K562 (cell line): ENCODE measurements around the gene SPNS1.

Experiments
- CBX3 ChIP-seq, 2 experiments: IDR thresholded peaks; 1 replicate in 1 of 2; 2 replicates in 1 of 2; pipeline ENCODE4 v1.6.1; 2012; ENCODE audit warnings: inconsistent platforms in 2 of 2, low read length in 2 of 2, borderline replicate concordance in 1 of 2, control low read depth in 1 of 2
- ELF1 ChIP-seq: fragments of 200-800 bp; sonication (Bioruptor generic); IDR thresholded peaks from 2 replicates; pipeline ENCODE4 v1.6.1; 2016; ENCODE audit warnings: missing genetic modification characterization, missing compliant biosample characterization
- MAX ChIP-seq: sonication (generic); formaldehyde crosslinking; IDR thresholded peaks from 2 replicates; pipeline ENCODE4 v1.9.0; 2022; ENCODE audit warnings: mild to moderate bottlenecking, missing genetic modification reagents
- MEIS2 ChIP-seq: fragments of 450-650 bp; IDR thresholded peaks from 2 replicates; pipeline ENCODE4 v1.6.1; 2014; ENCODE audit warnings: mild to moderate bottlenecking; ENCODE audit not compliant: partially characterized antibody
- PML ChIP-seq: IDR thresholded peaks from 2 replicates; pipeline ENCODE4 v1.6.1; 2012; ENCODE audit warnings: low read length, inconsistent platforms
- USF2 ChIP-seq: sonication (generic); formaldehyde crosslinking; IDR thresholded peaks from 2 replicates; pipeline ENCODE4 v1.5.0; 2020; ENCODE audit warnings: missing genetic modification reagents
- ZNF445 ChIP-seq: fragments of 250-450 bp; sonication (Bioruptor Pico); IDR thresholded peaks from 2 replicates; pipeline ENCODE4 v1.4.0; 2020; ENCODE audit warnings: low read depth, mild to moderate bottlenecking, moderate library complexity
- ZNF780A ChIP-seq: fragments of 250-450 bp; sonication (Bioruptor Pico); IDR thresholded peaks from 2 replicates; pipeline ENCODE4 v1.5.0; 2021; ENCODE audit warnings: mild to moderate bottlenecking

- TF ChIP-seq ZNF780A (CRISPR knock-in tag) (no peak), MAX (no peak), USF2 (no peak), ZNF445 (CRISPR knock-in tag) (no peak), MEIS2 (no peak), CBX3 (IDR thresholded peaks at IDR 0.05; ENCODE audit: borderline replicate concordance in 1 of 2, low read length in 2 of 2) (no peak), PML (no peak), ELF1 (no peak)
Measured at GRCh38 chr16:28986492-28986891, 11.9 kb downstream of the SPNS1 start.
